K562 (cell line): Measurements from ENCODE around the gene PLXNB1. TPM values are rescaled to one million over a fixed set of nuclear protein-coding genes. Genes with fewer than 3 reads are reported as not detected.

ENCODE experiments used
- ATAC-seq: fragments of 200-7000 bp; cut with Tn5 transposase; 3 replicates; pipeline ENCODE4 v1.9.1; 2020; ENCODE audit warnings: moderate library complexity
- BruUV-seq: library from RNA; stranded (reverse); fragments of 400-500 nt; replicated peaks from 2 replicates; lab custom pipeline; 2021; lab: Mats Ljungman, UMichigan
- CTCF ChIA-PET: fragments of 300-600 bp; formaldehyde crosslinking; extraction: SDS; loops from one replicate; lab custom pipeline; 2021; ENCODE audit warnings: low intra/inter-chr PET ratio; lab: Yijun Ruan, JAX
- POLR2A ChIA-PET: fragments of 300-600, 350-650 bp; sonication (Branson Sonifier 250); formaldehyde crosslinking; extraction: SDS; loops from one replicate; lab custom pipeline; 2021; ENCODE audit warnings: antibody characterized with exemption, inconsistent platforms; lab: Yijun Ruan, JAX
- DNase-seq, 4 experiments: peaks; one replicate each; pipeline versions ENCODE4 v3.0.0 to v3.0.0-alpha.2; 2011 to 2018; ENCODE audit warnings: low spot score in 3 of 4, mixed read lengths in 3 of 4; ENCODE audit errors: extremely low read depth in 1 of 4
- FAIRE-seq: peaks from 2 replicates; lab custom pipeline; 2011; peaks lifted over from hg19 to GRCh38; lab: Jason Lieb, UNC
- H2AFZ ChIP-seq: 2 replicates; pipeline ENCODE4 v1.6.0; 2011; ENCODE audit warnings: low read depth, low read length, control low read depth, inconsistent platforms
- H3K27ac ChIP-seq: fragments of 200-600 bp; 3 replicates; pipeline ENCODE4 v1.8.0; 2011; ENCODE audit warnings: low read depth, mild to moderate bottlenecking, control low read depth, inconsistent platforms, low read length, moderate library complexity, mixed read lengths; ENCODE audit errors: extremely low read depth
- H3K27me3 ChIP-seq, 2 experiments: fragments of 300-600 bp in 1 of 2; 2 replicates in 1 of 2; 3 replicates in 1 of 2; pipeline versions ENCODE4 v1.6.0 to v1.8.0; 2011; ENCODE audit warnings: inconsistent platforms in 2 of 2, low read length in 2 of 2, mild to moderate bottlenecking in 1 of 2, mixed read lengths in 1 of 2, moderate library complexity in 1 of 2; ENCODE audit not compliant: control insufficient read depth in 2 of 2, insufficient read depth in 2 of 2
- H3K36me3 ChIP-seq: fragments of 300-600 bp; 3 replicates; pipeline ENCODE4 v1.8.0; 2011; ENCODE audit warnings: mild to moderate bottlenecking, low read length, inconsistent platforms; ENCODE audit not compliant: control insufficient read depth, insufficient read depth
- H3K4me1 ChIP-seq, 2 experiments: fragments of 200-600 bp in 1 of 2; replicated peaks in 1 of 2; 2 replicates in 1 of 2; 3 replicates in 1 of 2; pipeline versions ENCODE4 v1.5.1 to v1.8.0; 2011; ENCODE audit warnings: inconsistent platforms in 2 of 2, low read length in 2 of 2, mild to moderate bottlenecking in 1 of 2, mixed read lengths in 1 of 2, moderate library complexity in 1 of 2; ENCODE audit not compliant: control insufficient read depth in 2 of 2, insufficient read depth in 2 of 2
- H3K4me2 ChIP-seq: 2 replicates; pipeline ENCODE4 v1.6.1; 2011; ENCODE audit warnings: low read length, control low read depth, inconsistent platforms, mixed read lengths; ENCODE audit not compliant: insufficient read depth
- H3K4me3 ChIP-seq: fragments of 200-600 bp; sonication (generic), shearing (Covaris generic); 2 replicates; pipeline ENCODE4 v1.5.1; 2016; ENCODE audit warnings: control low read depth, inconsistent platforms
- H3K79me2 ChIP-seq: fragments of 200-600 bp; 3 replicates; pipeline ENCODE4 v1.8.0; 2011; ENCODE audit warnings: low read length, inconsistent platforms; ENCODE audit not compliant: control insufficient read depth, insufficient read depth
- H3K9ac ChIP-seq, 2 experiments: 2 replicates each; pipeline versions ENCODE4 v1.6.0 to v1.6.1; 2011; ENCODE audit warnings: low read depth in 2 of 2, low read length in 2 of 2, control low read depth in 1 of 2, inconsistent platforms in 1 of 2, mild to moderate bottlenecking in 1 of 2, mixed read lengths in 1 of 2; ENCODE audit not compliant: insufficient read depth in 1 of 2
- H3K9me1 ChIP-seq: one replicate; pipeline ENCODE4 v1.6.0; 2011; ENCODE audit warnings: inconsistent platforms, mild to moderate bottlenecking, low read length, moderate library complexity; ENCODE audit not compliant: control insufficient read depth, insufficient read depth
- H3K9me3 ChIP-seq: replicated peaks from 2 replicates; pipeline ENCODE4 v1.5.1; 2011; ENCODE audit warnings: low read depth, low read length, inconsistent platforms; ENCODE audit not compliant: control insufficient read depth, insufficient read depth
- H4K20me1 ChIP-seq: replicated peaks from 2 replicates; pipeline ENCODE4 v1.6.1; 2011; ENCODE audit warnings: low read length, inconsistent platforms, mixed read lengths; ENCODE audit not compliant: control insufficient read depth, insufficient read depth
- EWSR1 ChIP-seq: fragments of 450-650 bp; IDR thresholded peaks from 2 replicates; pipeline ENCODE4 v1.6.1; 2018; ENCODE audit warnings: borderline replicate concordance, mild to moderate bottlenecking, low read depth, moderate library complexity; ENCODE audit not compliant: partially characterized antibody
- HDAC6 ChIP-seq: IDR thresholded peaks from 2 replicates; pipeline ENCODE4 v1.6.1; 2012; ENCODE audit warnings: low read depth, mild to moderate bottlenecking, control low read depth, inconsistent platforms, low read length, moderate library complexity
- HNRNPH1 ChIP-seq: fragments of 200-400 bp; formaldehyde crosslinking; optimal IDR thresholded peaks from 2 replicates; pipeline ENCODE3; 2017; ENCODE audit warnings: low read depth, mild to moderate bottlenecking, low read length, moderate library complexity
- KAT8 ChIP-seq: fragments of 450-650 bp; IDR thresholded peaks from 2 replicates; pipeline ENCODE4 v1.6.1; 2016; ENCODE audit warnings: low read depth, mild to moderate bottlenecking
- LARP7 ChIP-seq: fragments of 450-650 bp; IDR thresholded peaks from 2 replicates; pipeline ENCODE4 v1.6.1; 2016
- PBX2 ChIP-seq, 2 experiments: IDR thresholded peaks in 1 of 2; conservative IDR thresholded peaks in 1 of 2; 2 replicates each; pipeline ENCODE4 v1.6.1; 2016; ENCODE audit warnings: low read depth in 2 of 2, mild to moderate bottlenecking in 1 of 2, missing compliant biosample characterization in 1 of 2, missing genetic modification characterization in 1 of 2, moderate library complexity in 1 of 2
- RNF2 ChIP-seq: sonication (generic); IDR thresholded peaks from 2 replicates; pipeline ENCODE4 v1.6.1; 2016
- SAP30 ChIP-seq: fragments of 200-600 bp; sonication (generic); IDR thresholded peaks from 2 replicates; pipeline ENCODE4 v1.6.1; 2012; ENCODE audit warnings: borderline replicate concordance, low read depth, mild to moderate bottlenecking, moderate library complexity, low read length, control low read depth, inconsistent platforms; ENCODE audit not compliant: insufficient read depth, poor library complexity, severe bottlenecking
- SREBF1 ChIP-seq: fragments of 150-350 bp; IDR thresholded peaks from 2 replicates; pipeline ENCODE4 v1.6.1; 2014; ENCODE audit warnings: antibody characterized with exemption, low read depth, low read length, borderline replicate concordance
- TFAM ChIP-seq: fragments of 250-450 bp; sonication (Bioruptor Pico); conservative IDR thresholded peaks from 2 replicates; pipeline ENCODE4 v1.5.0; 2021; ENCODE audit warnings: mild to moderate bottlenecking, moderate library complexity
- USF2 ChIP-seq: sonication (generic); formaldehyde crosslinking; IDR thresholded peaks from 2 replicates; pipeline ENCODE4 v1.5.0; 2020; ENCODE audit warnings: missing genetic modification reagents
- ZC3H8 ChIP-seq: fragments of 450-650 bp; IDR thresholded peaks from 2 replicates; pipeline ENCODE4 v1.6.1; 2017
- ZNF316 ChIP-seq: fragments of 450-650 bp; IDR thresholded peaks from 2 replicates; pipeline ENCODE4 v1.6.1; 2016
- WGBS: fragments of 100-300 bp; shearing (Covaris generic); methylation state at CpG from one replicate; pipeline ENCODE4 v1.1.6; 2016; ENCODE audit warnings: low coverage, mixed read lengths; ENCODE audit not compliant: insufficient coverage; ENCODE audit errors: missing lambda C conversion rate; 5-methylcytosine and 5-hydroxymethylcytosine counted together
- in situ Hi-C: fragments of 300-500 bp; cut with MboI; formaldehyde crosslinking; loops from 4 replicates; pipeline ENCODE4 v1.15.0; 2018; ENCODE audit warnings: inconsistent platforms, mixed read lengths
- intact Hi-C: fragments of 100-400 bp; cut with micrococcal nuclease; formaldehyde crosslinking; loops from 2 replicates; pipeline ENCODE4 v1.14.2; 2022
- polyA plus RNA-seq, 8 experiments: library from polyadenylated mRNA; depleted of rRNA in 4 of 8; stranded (reverse) in 5 of 8; unstranded in 3 of 8; fragments of >200 nt; fragmentation: Nextera tagmentation in 2 of 8; fragmentation: Illumina TruSeq in 1 of 8; extraction: Ambion mirVana in 2 of 8; extraction: Trizol in 1 of 8; gene quantifications; 2 replicates each; pipeline versions ENCODE4 v1.2.1 to v1.2.3, GENCODE V29; 2011 to 2014; ENCODE audit warnings: inconsistent platforms in 1 of 8, missing spikeins in 1 of 8
- total RNA-seq, 7 experiments: library from RNA; depleted of rRNA in 6 of 7; stranded (reverse); fragments of >200 nt in 6 of 7; fragmentation: Illumina TruSeq in 2 of 7; extraction: Trizol in 2 of 7; gene quantifications; 2 replicates each; pipeline versions ENCODE4 v1.2.1 to v1.2.3, GENCODE V29; 2011 to 2021; ENCODE audit warnings: low replicate concordance in 1 of 7

PLXNB1 gene
- total and polyA plus RNA-seq, 9 of the 15 experiments (the other 6 are each of a cell fraction or from before 2014, with no cell fraction given): 0.17 to 17.4 (median 6.0) TPM

GRCh38 chr3:48387634-48388033, 42.3 kb downstream of the PLXNB1 start:
- H3K4me2 ChIP-seq: no peak overlapping the region
- H3K9me1 ChIP-seq: no peaks in the 10 kb centered on the region
- H2AFZ ChIP-seq: no peak overlapping the region
- H3K4me3 ChIP-seq: no peak overlapping the region
- H3K79me2 ChIP-seq: no peaks in the 10 kb centered on the region
- intact Hi-C loops: no loop called here
- no peak for FAIRE-seq
- TF ChIP-seq USF2 (CRISPR knock-in tag): no peak
- TF ChIP-seq, all 486 proteins: peak for 0
- Histone ChIP-seq H3K36me3 (no peaks in the 10 kb centered on the region), H3K9me3 (no peaks in the 10 kb centered on the region), H4K20me1 (no peaks in the 10 kb centered on the region), H3K27ac (no peak overlapping the region), H3K4me1 (no peaks in the 10 kb centered on the region), H3K27me3 (no peaks in the 10 kb centered on the region; a peak in 1 of 5 replicates), H3K9ac (no peak overlapping the region)
- no TSS peak for BruUV-seq
- ChIA-PET CTCF (no interaction called here), POLR2A (no interaction called here)
- in situ Hi-C loops: no loop called here
- ATAC-seq (no peak), DNase-seq (no peak)

- Histone ChIP-seq H3K4me3 (no peak overlapping the region), H3K9me1 (no peaks in the 10 kb centered on the region), H3K4me1 (no peaks in the 10 kb centered on the region; a peak in 1 of 5 replicates), H3K9ac (peak overlapping the region in 1 of 2 experiments; percentile 20; a peak in 1 of 4 replicates), H2AFZ (no peak overlapping the region), H3K9me3 (no peaks in the 10 kb centered on the region), H3K79me2 (no peaks in the 10 kb centered on the region), H3K27ac (no peak overlapping the region), H3K27me3 (no peaks in the 10 kb centered on the region; a peak in 1 of 5 replicates), H3K36me3 (no peaks in the 10 kb centered on the region), H4K20me1 (no peaks in the 10 kb centered on the region), H3K4me2 (no peak overlapping the region)
- intact Hi-C loops: no loop called here
- DNase-seq (no peak), FAIRE-seq (no peak), ATAC-seq (no peak)
- WGBS: 11% methylated on average over 3 of the region's 5 CpGs
- in situ Hi-C loops: no loop called here
- ChIA-PET CTCF (no interaction called here), POLR2A (interaction anchor here (0.7 to 1.6 kb wide), 2 partner anchors 9 to 20 kb away, joined by 3 to 4 read pairs; no protein-coding TSS in a partner anchor)
- no TSS peak for BruUV-seq
- TF ChIP-seq TFAM: no peak
- TF ChIP-seq EWSR1: no peak
- TF ChIP-seq SAP30: no peak
- no peak for TF ChIP-seq ZC3H8
- TF ChIP-seq HNRNPH1: no peak
- TF ChIP-seq RNF2: no peak
- TF ChIP-seq SREBF1: no peak
- no peak for TF ChIP-seq LARP7
- TF ChIP-seq ZNF316: peak; percentile 57
- no peak for TF ChIP-seq PBX2 (CRISPR knock-in tag; IDR thresholded peaks at IDR 0.05; ENCODE audit: low read depth)
- no peak for TF ChIP-seq PBX2 (tag; conservative IDR thresholded peaks at IDR 0.05; ENCODE audit: low read depth)
- no peak for TF ChIP-seq HDAC6
- no peak for TF ChIP-seq KAT8
Observed at GRCh38 chr3:48372862-48373435, 56.9 kb downstream of the PLXNB1 start.
